MM.1S (cell line): ENCODE data around the gene SLC6A9.

Experiments used
- DNase-seq: peaks from one replicate; pipeline ENCODE4 v3.0.0-alpha.2; 2015
- H2AFZ ChIP-seq: fragments of 300-600 bp; sonication (generic); 2 replicates; pipeline ENCODE4 v1.6.0; 2016; ENCODE audit warnings: antibody characterized with exemption, low read length
- H3F3A ChIP-seq: fragments of 300-600 bp; sonication (generic); 2 replicates; pipeline ENCODE4 v1.6.1; 2016; ENCODE audit warnings: mild to moderate bottlenecking, antibody characterized with exemption, low read length, moderate library complexity, mixed read lengths; ENCODE audit not compliant: insufficient read depth
- H3K27ac ChIP-seq: fragments of 300-600 bp; sonication (generic); 2 replicates; pipeline ENCODE4 v1.5.1; 2016; ENCODE audit warnings: mild to moderate bottlenecking, low read length
- H3K27me3 ChIP-seq: fragments of 300-600 bp; sonication (generic); replicated peaks from 2 replicates; pipeline ENCODE4 v1.6.0; 2016; ENCODE audit warnings: low read length; ENCODE audit not compliant: insufficient read depth
- H3K36me3 ChIP-seq: fragments of 300-600 bp; sonication (generic); replicated peaks from 2 replicates; pipeline ENCODE4 v1.6.1; 2016; ENCODE audit warnings: mild to moderate bottlenecking, low read length, mixed read lengths; ENCODE audit not compliant: insufficient read depth
- H3K4me1 ChIP-seq: fragments of 300-600 bp; sonication (generic); 2 replicates; pipeline ENCODE4 v1.6.1; 2016; ENCODE audit warnings: low read length, mixed read lengths
- H3K4me2 ChIP-seq: fragments of 300-600 bp; sonication (generic); 2 replicates; pipeline ENCODE4 v1.6.0; 2016; ENCODE audit warnings: low read depth, low read length
- H3K4me3 ChIP-seq: fragments of 300-600 bp; sonication (generic); 2 replicates; pipeline ENCODE4 v1.5.1; 2016; ENCODE audit warnings: low read length, mixed read lengths
- H3K79me2 ChIP-seq: fragments of 300-600 bp; sonication (generic); 2 replicates; pipeline ENCODE4 v1.6.1; 2016; ENCODE audit warnings: mixed run types, low read length, mixed read lengths
- H3K9ac ChIP-seq: fragments of 300-600 bp; sonication (generic); 2 replicates; pipeline ENCODE4 v1.6.1; 2016; ENCODE audit warnings: low read length, mixed read lengths
- H3K9me2 ChIP-seq: fragments of 300-600 bp; sonication (generic); replicated peaks from 2 replicates; pipeline ENCODE4 v1.6.1; 2016; ENCODE audit warnings: mild to moderate bottlenecking, low read length, mixed read lengths; ENCODE audit not compliant: insufficient read depth
- H3K9me3 ChIP-seq: fragments of 300-600 bp; sonication (generic); replicated peaks from 2 replicates; pipeline ENCODE4 v1.6.1; 2016; ENCODE audit warnings: mild to moderate bottlenecking, low read length, mixed read lengths; ENCODE audit not compliant: insufficient read depth
- H4K20me1 ChIP-seq: fragments of 300-600 bp; sonication (generic); 2 replicates; pipeline ENCODE4 v1.6.1; 2016; ENCODE audit warnings: mild to moderate bottlenecking, low read length, moderate library complexity, mixed read lengths; ENCODE audit not compliant: insufficient read depth
- CTCF ChIP-seq: fragments of 300-600 bp; sonication (generic); IDR thresholded peaks from 2 replicates; pipeline ENCODE4 v1.5.1; 2016; ENCODE audit warnings: antibody characterized with exemption, low read length, mixed read lengths
- EZH2 ChIP-seq: fragments of 300-600 bp; sonication (generic); optimal IDR thresholded peaks from 2 replicates; pipeline ENCODE3; 2017; ENCODE audit warnings: low read depth, mild to moderate bottlenecking, antibody characterized with exemption, low read length, mixed read lengths
- EZH2phosphoT487 ChIP-seq: fragments of 300-600 bp; sonication (generic); IDR thresholded peaks from 2 replicates; pipeline ENCODE4 v1.6.1; 2018; ENCODE audit warnings: antibody characterized with exemption, low read length

The SLC6A9 gene

GRCh38 chr1:44033756-44034155, 2.5 kb upstream of the SLC6A9 start:
- Histone ChIP-seq H4K20me1 (no peaks in the 10 kb centered on the region), H3K4me1 (peaks cover 15% of the 10 kb centered on the region), H3K79me2 (no peaks in the 10 kb centered on the region), H3K4me2 (no peak overlapping the region), H3K9me2 (no peaks in the 10 kb centered on the region), H3K27ac (no peak overlapping the region), H3K27me3 (no peaks in the 10 kb centered on the region), H3K9ac (no peak overlapping the region), H3F3A (peaks cover 3% of the 10 kb centered on the region; the same call in 1 of the 2 replicates), H3K9me3 (no peaks in the 10 kb centered on the region), H3K36me3 (no peaks in the 10 kb centered on the region), H2AFZ (no peak overlapping the region), H3K4me3 (no peak overlapping the region)
- DNase-seq = no peak
- TF ChIP-seq EZH2phosphoT487 = no peak
- no peak for TF ChIP-seq CTCF
- no peak for TF ChIP-seq EZH2

GRCh38 chr1:44033041-44033575, 1.8 kb upstream of the SLC6A9 start:
- Histone ChIP-seq H3F3A (peaks cover 3% of the 10 kb centered on the region; the same call in 1 of the 2 replicates), H3K9me3 (no peaks in the 10 kb centered on the region), H3K27me3 (no peaks in the 10 kb centered on the region), H3K4me2 (no peak overlapping the region), H4K20me1 (no peaks in the 10 kb centered on the region), H3K79me2 (no peaks in the 10 kb centered on the region), H3K4me3 (no peak overlapping the region), H3K27ac (no peak overlapping the region), H3K4me1 (peaks cover 15% of the 10 kb centered on the region), H2AFZ (no peak overlapping the region), H3K9ac (no peak overlapping the region), H3K36me3 (no peaks in the 10 kb centered on the region), H3K9me2 (no peaks in the 10 kb centered on the region)
- DNase-seq = no peak
- TF ChIP-seq EZH2phosphoT487 (no peak), EZH2 (no peak), CTCF (no peak)

- H3K9ac ChIP-seq = no peak overlapping the region
- no peaks in the 10 kb centered on the region for H3K27me3 ChIP-seq
- no peak overlapping the region for H3K27ac ChIP-seq
- H3K4me2 ChIP-seq = peak overlapping the region; percentile 89
- no peak for DNase-seq
- no peak overlapping the region for H3K4me3 ChIP-seq
- no peaks in the 10 kb centered on the region for H4K20me1 ChIP-seq
- no peaks in the 10 kb centered on the region for H3K79me2 ChIP-seq
- H3K4me1 ChIP-seq = peaks cover 15% of the 10 kb centered on the region
- no peak for TF ChIP-seq EZH2
- TF ChIP-seq CTCF = no peak
- TF ChIP-seq EZH2phosphoT487 = no peak
- peaks cover 3% of the 10 kb centered on the region; the same call in 1 of the 2 replicates for H3F3A ChIP-seq
- no peaks in the 10 kb centered on the region for H3K9me3 ChIP-seq
- no peaks in the 10 kb centered on the region for H3K36me3 ChIP-seq
- H2AFZ ChIP-seq = no peak overlapping the region
- H3K9me2 ChIP-seq = no peaks in the 10 kb centered on the region
These were observed 1.0 kb upstream of the SLC6A9 start for GRCh38 chr1:44032170-44032790.
